GM21717 (cell line): ENCODE data around the gene LST1.

Source experiments
- ATAC-seq: cut with Tn5 transposase; IDR thresholded peaks from one replicate; pipeline ENCODE4 v1.9.1; 2021; ENCODE audit warnings: mild to moderate bottlenecking, moderate library complexity; ENCODE audit not compliant: unreplicated experiment

LST1 gene

GRCh38 chr6:31619805-31620585, 33.9 kb downstream of the LST1 start:
- ATAC-seq = peak; percentile 70

GRCh38 chr6:31620586-31621319, 34.7 kb downstream of the LST1 start, which contains the start of gene PRRC2A:
PRRC2A (plus strand) TSS chr6:31620715; CDS start chr6:31622790, 2,075 bp downstream.
- ATAC-seq = peak; percentile 44

- no peak for ATAC-seq
These were observed 35.4 kb downstream of the LST1 start for GRCh38 chr6:31621320-31621939.

GRCh38 chr6:31621991-31622390, 35.9 kb downstream of the LST1 start:
- ATAC-seq = no peak

GRCh38 chr6:31622684-31623091, 36.6 kb downstream of the LST1 start:
- ATAC-seq = no peak

GRCh38 chr6:31624070-31624469, 38.0 kb downstream of the LST1 start:
- no peak for ATAC-seq

GRCh38 chr6:31626952-31627351, 40.9 kb downstream of the LST1 start:
- ATAC-seq = no peak

- ATAC-seq = no peak
These were observed 41.7 kb downstream of the LST1 start for GRCh38 chr6:31627690-31628287.

- no peak for ATAC-seq
These were observed 42.9 kb downstream of the LST1 start for GRCh38 chr6:31629014-31629413.

- no peak for ATAC-seq
These were observed 44.3 kb downstream of the LST1 start for GRCh38 chr6:31630177-31630934.

- ATAC-seq = no peak
These were observed 45.1 kb downstream of the LST1 start for GRCh38 chr6:31631209-31631608.

GRCh38 chr6:31631681-31632278, 45.7 kb downstream of the LST1 start:
- ATAC-seq = no peak

- ATAC-seq = no peak
These were observed 46.3 kb downstream of the LST1 start for GRCh38 chr6:31632279-31632946.

GRCh38 chr6:31633447-31633846, 47.4 kb downstream of the LST1 start:
- ATAC-seq = no peak

GRCh38 chr6:31634131-31634530, 48.1 kb downstream of the LST1 start:
- no peak for ATAC-seq

- no peak for ATAC-seq
These were observed 49.0 kb downstream of the LST1 start for GRCh38 chr6:31634969-31635575.

- no peak for ATAC-seq
These were observed 50.9 kb downstream of the LST1 start for GRCh38 chr6:31636698-31637596.
